Adrenal gland (tissue), 5 donors: Measurements from ENCODE around the gene HECW1.

Experiments used
- CTCF ChIP-seq, 6 experiments: fragments of 450-650 bp in 4 of 6; fragments of 200-600 bp in 2 of 6; sonication (generic) in 1 of 6; IDR thresholded peaks; 1 replicate in 5 of 6; 2 replicates in 1 of 6; pipeline versions ENCODE4 v1.5.1 to v1.8.0; 2016 to 2021; ENCODE audit warnings: antibody characterized with exemption in 6 of 6, mild to moderate bottlenecking in 2 of 6, moderate library complexity in 1 of 6
- POLR2A ChIP-seq, 2 donors: fragments of 450-650 bp; IDR thresholded peaks; one replicate each; pipeline ENCODE4 v1.6.1; 2017; ENCODE audit warnings: antibody characterized with exemption in 2 of 2, mild to moderate bottlenecking in 2 of 2, moderate library complexity in 1 of 2
- donor health status: DM: no; HTN: no; CAD: no.

DNA sequence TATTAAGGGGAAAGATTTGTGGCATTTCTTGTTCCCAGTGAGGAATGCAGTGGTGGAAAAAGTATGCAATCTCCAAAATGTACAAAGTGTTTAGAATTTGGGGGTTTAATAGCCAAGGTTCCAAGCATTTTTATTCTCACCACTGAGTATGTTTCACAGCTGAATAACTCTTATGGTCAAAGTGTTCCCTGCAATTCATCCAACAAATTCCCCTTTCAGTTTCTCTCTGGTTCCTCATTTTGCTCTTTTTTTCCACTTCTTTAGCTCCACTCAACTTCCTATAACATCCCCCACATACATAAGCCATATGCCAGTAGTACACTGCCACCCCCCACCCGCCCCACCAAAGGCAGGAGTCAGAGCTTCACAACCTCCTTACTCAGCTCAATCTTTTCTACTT lies 4.6 kb downstream of the HECW1 start:
- TF ChIP-seq POLR2A (IDR thresholded peaks at IDR 0.05): no peak
- no peak for TF ChIP-seq CTCF (IDR thresholded peaks at IDR 0.05)
